ENCODE results near the gene KRT74. TPM values are rescaled to one million over a fixed set of nuclear protein-coding genes. Genes with fewer than 3 reads are reported as not detected.

The KRT74 gene
- total and polyA plus RNA-seq, 2 of the 8 experiments (the other 6 are each of a cell fraction or from before 2014, with no cell fraction given): not detected

DNA sequence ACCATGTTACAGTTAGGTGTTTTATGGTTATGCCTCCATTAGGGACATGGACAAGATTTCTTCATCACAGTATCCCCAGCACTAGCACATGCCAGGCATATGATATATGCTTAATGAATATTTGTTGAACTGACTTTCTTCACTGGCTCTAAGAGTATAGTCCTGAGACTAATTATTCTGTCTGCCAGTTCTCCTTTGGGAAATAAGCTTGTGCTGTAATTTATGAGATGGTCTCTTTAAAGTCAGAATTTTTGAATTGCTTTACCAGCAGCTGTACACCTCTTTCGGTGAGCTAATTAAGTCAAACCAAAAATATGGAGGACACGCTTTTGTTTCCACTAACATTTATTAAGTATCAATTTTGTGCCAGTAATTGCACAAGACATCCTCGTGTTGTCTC is 32.5 kb upstream of the KRT74 start:
- CTCF ChIA-PET (ENCODE audit: partially characterized antibody): interaction anchor here (0.8 to 1.5 kb wide), 6 partner anchors 9 to 273 kb away, joined by 3 to 6 read pairs (median 4); no protein-coding TSS in a partner anchor
- Histone ChIP-seq H4K91ac (replicated peaks; ENCODE audit: insufficient read length, low read length) (no peak overlapping the region), H3K27me3 (replicated peaks in 1 of 4; ENCODE audit: control insufficient read depth in 3 of 4, extremely low read depth in 1 of 4, insufficient read depth in 3 of 4, low read length in 3 of 4) (no peaks in the 10 kb centered on the region; a peak in 3 of 7 replicates), H3K18ac (ENCODE audit: extremely low read depth, low read length) (no peak overlapping the region), H3K9me3 (ENCODE audit: insufficient read depth in 2 of 2, low read depth in 1 of 2, low read length in 1 of 2) (no peaks in the 10 kb centered on the region), H3K4ac (replicated peaks; ENCODE audit: insufficient read length, low read depth, low read length) (no peak overlapping the region), H2BK12ac (ENCODE audit: low read depth, low read length) (no peak overlapping the region), H3K4me1 (replicated peaks in 1 of 4; ENCODE audit: control insufficient read depth in 3 of 4, insufficient read depth in 4 of 4, low read length in 3 of 4) (peaks cover 0 to 3% (median 0%) of the 10 kb centered on the region in 4 experiments; a peak in 1 of 7 replicates), H3K14ac (ENCODE audit: insufficient read length) (no peak overlapping the region), H3K9ac (replicated peaks in 1 of 4; ENCODE audit: extremely low read depth in 1 of 4, low read depth in 3 of 4, low read length in 3 of 4) (no peak overlapping the region), H3K4me2 (ENCODE audit: insufficient read depth in 1 of 2, low read depth in 2 of 2, low read length in 2 of 2) (no peak overlapping the region), H3K79me2 (ENCODE audit: control insufficient read depth in 1 of 2, insufficient read depth in 2 of 2, low read length in 2 of 2) (no peaks in the 10 kb centered on the region), H3K27ac (ENCODE audit: low read depth, low read length) (no peak overlapping the region), H3K23ac (ENCODE audit: insufficient read length) (no peak overlapping the region), H2AFZ (ENCODE audit: low read length) (no peak overlapping the region), H4K5ac (ENCODE audit: insufficient read length, low read depth, low read length) (no peak overlapping the region), H3K79me1 (ENCODE audit: low read depth, low read length) (no peaks in the 10 kb centered on the region), H4K8ac (ENCODE audit: extremely low read depth, insufficient read depth, low read length) (no peak overlapping the region), H2BK15ac (ENCODE audit: low read length) (no peak overlapping the region), H3K23me2 (ENCODE audit: low read depth, low read length) (no peaks in the 10 kb centered on the region; the same call in 1 of the 2 replicates), H3K56ac (replicated peaks; ENCODE audit: insufficient read length, low read depth, low read length) (no peak overlapping the region), H4K20me1 (replicated peaks in 1 of 2; ENCODE audit: control insufficient read depth in 1 of 2, insufficient read depth in 2 of 2, low read length in 2 of 2) (no peaks in the 10 kb centered on the region), H3K4me3 (ENCODE audit: extremely low read depth in 1 of 4, insufficient read depth in 2 of 4, low read depth in 3 of 4, low read length in 4 of 4) (no peak overlapping the region), H3K36me3 (ENCODE audit: control insufficient read depth in 2 of 4, insufficient read depth in 4 of 4, low read length in 3 of 4) (no peaks in the 10 kb centered on the region), H2BK5ac (ENCODE audit: low read depth, low read length) (no peak overlapping the region), H2BK120ac (replicated peaks; ENCODE audit: low read depth, low read length) (no peak overlapping the region), H2BK20ac (ENCODE audit: low read length) (no peak overlapping the region), H2AK5ac (ENCODE audit: low read depth, low read length) (no peak overlapping the region)
- DNase-seq (ENCODE audit: low read depth in 1 of 2, low spot score in 2 of 2) (no peak), FAIRE-seq (no peak)
- POLR2A ChIA-PET (ENCODE audit: partially characterized antibody): no interaction called here
- 65% methylated on average over 3 of the region's 3 CpGs; no CpG with 5 or more reads in 1 of the 2 experiments for WGBS, 2 experiments (ENCODE audit: extremely low coverage in 1 of 2, insufficient coverage in 1 of 2, insufficient read length in 1 of 2, insufficient replicate concordance in 2 of 2, low coverage in 1 of 2, low lambda C conversion rate in 2 of 2, missing lambda C conversion rate in 1 of 2)
- TF ChIP-seq POU5F1 (IDR thresholded peaks at IDR 0.05; ENCODE audit: low read depth, low read length) (no peak), KDM1A (IDR thresholded peaks at IDR 0.05; ENCODE audit: borderline replicate concordance, low read length) (no peak), MAFK (IDR thresholded peaks at IDR 0.05; ENCODE audit: low read depth, low read length) (no peak), TEAD4 (IDR thresholded peaks at IDR 0.05; ENCODE audit: low read depth, low read length) (no peak), EGR1 (IDR thresholded peaks at IDR 0.05; ENCODE audit: borderline replicate concordance, low read depth, low read length) (no peak), CEBPB (IDR thresholded peaks at IDR 0.05; ENCODE audit: low read depth, low read length) (no peak), SAP30 (IDR thresholded peaks at IDR 0.05; ENCODE audit: insufficient read depth, insufficient replicate concordance, low read length) (no peak), PHF8 (conservative IDR thresholded peaks at IDR 0.05; ENCODE audit: low read depth, low read length) (no peak), NRF1 (IDR thresholded peaks at IDR 0.05; ENCODE audit: low read depth, low read length) (no peak), TBP (IDR thresholded peaks at IDR 0.05; ENCODE audit: low read depth, low read length) (no peak), SP2 (IDR thresholded peaks at IDR 0.05; ENCODE audit: low read length) (no peak), RAD21 (IDR thresholded peaks at IDR 0.05 in 1 of 2, conservative IDR thresholded peaks at IDR 0.05 in 1 of 2; ENCODE audit: low read depth in 2 of 2, low read length in 2 of 2) (no peak), RXRA (IDR thresholded peaks at IDR 0.05; ENCODE audit: insufficient read depth, low read depth, low read length) (no peak), GTF2F1 (IDR thresholded peaks at IDR 0.05; ENCODE audit: borderline replicate concordance, low read depth, low read length) (no peak)
